ENCODE measurements around the gene CACNA2D2. TPM values are rescaled to one million over a fixed set of nuclear protein-coding genes. Genes with fewer than 3 reads are reported as not detected.

The CACNA2D2 gene
- total and polyA plus RNA-seq, 9 donors: 0.95 to 8.6 (median 3.8) TPM

DNA sequence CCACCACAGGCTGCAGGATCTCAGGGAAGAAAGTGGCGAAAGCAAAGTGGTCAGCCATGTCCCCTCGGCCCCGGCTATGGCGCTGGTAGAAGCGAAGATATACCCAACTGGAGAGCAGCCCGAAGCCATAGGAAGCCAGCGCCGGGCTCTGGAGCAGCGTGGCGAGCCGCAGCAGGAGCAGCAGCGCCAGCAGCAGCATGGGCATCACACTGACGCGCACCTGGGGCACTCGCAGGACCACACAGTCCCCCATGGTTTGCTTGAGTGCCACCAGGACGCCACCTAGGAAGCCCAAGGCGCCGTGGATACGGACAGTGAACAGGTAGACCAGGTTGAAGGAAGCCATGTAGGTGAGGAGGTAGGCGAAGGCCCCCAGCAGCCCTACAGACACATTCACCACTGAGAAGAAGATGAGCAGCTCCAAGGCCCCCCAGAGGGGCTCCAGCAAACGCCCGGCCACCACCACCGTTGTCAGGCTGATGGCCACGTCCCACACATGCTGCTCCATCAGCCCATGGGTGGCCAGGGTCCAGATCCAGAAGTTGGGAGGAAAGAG is 145.0 kb downstream of the CACNA2D2 start:
- H3K9me3 ChIP-seq: no peaks in the 10 kb centered on the region
- peaks cover 20% of the 10 kb centered on the region for H3K4me1 ChIP-seq (ENCODE audit: insufficient read depth)
- TF ChIP-seq POLR2A (IDR thresholded peaks at IDR 0.05): no peak
- no peak for TF ChIP-seq EP300 (IDR thresholded peaks at IDR 0.05)
- TF ChIP-seq, protein P1, sequence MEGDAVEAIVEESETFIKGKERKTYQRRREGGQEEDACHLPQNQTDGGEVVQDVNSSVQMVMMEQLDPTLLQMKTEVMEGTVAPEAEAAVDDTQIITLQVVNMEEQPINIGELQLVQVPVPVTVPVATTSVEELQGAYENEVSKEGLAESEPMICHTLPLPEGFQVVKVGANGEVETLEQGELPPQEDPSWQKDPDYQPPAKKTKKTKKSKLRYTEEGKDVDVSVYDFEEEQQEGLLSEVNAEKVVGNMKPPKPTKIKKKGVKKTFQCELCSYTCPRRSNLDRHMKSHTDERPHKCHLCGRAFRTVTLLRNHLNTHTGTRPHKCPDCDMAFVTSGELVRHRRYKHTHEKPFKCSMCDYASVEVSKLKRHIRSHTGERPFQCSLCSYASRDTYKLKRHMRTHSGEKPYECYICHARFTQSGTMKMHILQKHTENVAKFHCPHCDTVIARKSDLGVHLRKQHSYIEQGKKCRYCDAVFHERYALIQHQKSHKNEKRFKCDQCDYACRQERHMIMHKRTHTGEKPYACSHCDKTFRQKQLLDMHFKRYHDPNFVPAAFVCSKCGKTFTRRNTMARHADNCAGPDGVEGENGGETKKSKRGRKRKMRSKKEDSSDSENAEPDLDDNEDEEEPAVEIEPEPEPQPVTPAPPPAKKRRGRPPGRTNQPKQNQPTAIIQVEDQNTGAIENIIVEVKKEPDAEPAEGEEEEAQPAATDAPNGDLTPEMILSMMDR (IDR thresholded peaks at IDR 0.05): no peak
- intact Hi-C loops (cut with DNase I): loop anchor here in 1 of 4 donors (10.0 kb wide), 1 partner anchor 246 kb away; no protein-coding TSS in a partner anchor
- no peak for DNase-seq
- no peaks in the 10 kb centered on the region for H3K27me3 ChIP-seq
- H3K36me3 ChIP-seq: no peaks in the 10 kb centered on the region
- peak overlapping the region; percentile 84 to 90 for H3K27ac ChIP-seq
- 28 to 50% (median 34%) methylated on average over 24 of the region's 24 CpGs for WGBS, 3 donors
- H3K4me3 ChIP-seq: peak overlapping the region; percentile 98

DNA sequence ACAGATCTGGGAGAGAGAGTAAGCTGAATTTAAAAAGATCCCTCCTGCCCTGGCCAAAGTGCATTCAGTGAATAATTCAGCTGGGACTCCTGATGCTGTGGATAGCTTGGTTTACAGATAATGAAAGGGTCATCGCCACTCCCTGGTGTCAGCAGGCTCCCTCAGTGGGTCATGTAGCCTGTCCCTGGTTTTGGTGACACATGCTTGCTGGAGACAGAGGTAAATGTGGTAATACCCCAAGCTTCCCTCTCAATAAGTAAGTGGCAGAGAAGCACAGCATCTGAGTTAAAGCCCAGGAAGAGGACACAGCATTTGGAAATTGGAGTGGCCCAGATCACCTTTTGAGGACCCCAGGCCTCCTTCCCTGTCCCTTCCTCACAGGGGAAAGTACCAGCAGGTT is 146.0 kb downstream of the CACNA2D2 start:
- H3K4me1 ChIP-seq (ENCODE audit: insufficient read depth): peaks cover 20% of the 10 kb centered on the region
- WGBS, 3 donors: 40 to 81% (median 59%) methylated on average over 1 of the region's 1 CpG
- H3K27ac ChIP-seq: no peak overlapping the region
- no peak for TF ChIP-seq POLR2A (IDR thresholded peaks at IDR 0.05)
- TF ChIP-seq EP300 (IDR thresholded peaks at IDR 0.05): no peak
- TF ChIP-seq, protein P1 (IDR thresholded peaks at IDR 0.05): no peak
- H3K9me3 ChIP-seq: no peaks in the 10 kb centered on the region
- intact Hi-C loops (cut with DNase I): loop anchor here in 1 of 4 donors (10.0 kb wide), 1 partner anchor 247 kb away; no protein-coding TSS in a partner anchor
- H3K36me3 ChIP-seq: no peaks in the 10 kb centered on the region
- H3K4me3 ChIP-seq: peak overlapping the region; percentile 98
- no peaks in the 10 kb centered on the region for H3K27me3 ChIP-seq
- DNase-seq: no peak

DNA sequence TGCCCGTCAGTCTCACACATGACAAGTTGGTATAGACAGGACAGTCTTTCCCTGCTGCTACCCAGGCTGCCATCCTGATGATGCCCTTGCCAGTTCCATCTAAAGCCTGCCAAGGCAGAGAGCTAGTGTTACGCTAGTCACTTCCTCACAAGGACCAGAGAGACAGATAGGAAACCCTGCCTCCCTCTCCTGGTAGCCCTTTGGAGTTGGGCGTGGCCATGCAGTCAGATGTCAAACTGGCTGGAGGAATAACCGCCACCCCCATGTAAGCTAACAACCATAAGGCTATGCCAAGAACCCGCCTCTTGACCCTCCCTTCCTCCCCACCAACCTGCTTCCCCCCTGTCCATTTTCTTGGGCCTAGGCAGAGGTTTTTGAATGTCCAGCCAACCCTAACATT is 146.9 kb downstream of the CACNA2D2 start:
- peak overlapping the region; percentile 98 for H3K4me3 ChIP-seq
- no peaks in the 10 kb centered on the region for H3K36me3 ChIP-seq
- no peaks in the 10 kb centered on the region for H3K9me3 ChIP-seq
- no peaks in the 10 kb centered on the region for H3K27me3 ChIP-seq
- WGBS, 3 donors: 43 to 57% (median 49%) methylated on average over 5 of the region's 5 CpGs
- DNase-seq: no peak
- intact Hi-C loops (cut with DNase I): loop anchor here in 1 of 4 donors (10.0 kb wide), 1 partner anchor 248 kb away; no protein-coding TSS in a partner anchor
- H3K27ac ChIP-seq: no peak overlapping the region
- peaks cover 21% of the 10 kb centered on the region for H3K4me1 ChIP-seq (ENCODE audit: insufficient read depth)
- TF ChIP-seq, protein P1 (IDR thresholded peaks at IDR 0.05): no peak
- TF ChIP-seq POLR2A (IDR thresholded peaks at IDR 0.05) (no peak), EP300 (IDR thresholded peaks at IDR 0.05) (no peak)

DNA sequence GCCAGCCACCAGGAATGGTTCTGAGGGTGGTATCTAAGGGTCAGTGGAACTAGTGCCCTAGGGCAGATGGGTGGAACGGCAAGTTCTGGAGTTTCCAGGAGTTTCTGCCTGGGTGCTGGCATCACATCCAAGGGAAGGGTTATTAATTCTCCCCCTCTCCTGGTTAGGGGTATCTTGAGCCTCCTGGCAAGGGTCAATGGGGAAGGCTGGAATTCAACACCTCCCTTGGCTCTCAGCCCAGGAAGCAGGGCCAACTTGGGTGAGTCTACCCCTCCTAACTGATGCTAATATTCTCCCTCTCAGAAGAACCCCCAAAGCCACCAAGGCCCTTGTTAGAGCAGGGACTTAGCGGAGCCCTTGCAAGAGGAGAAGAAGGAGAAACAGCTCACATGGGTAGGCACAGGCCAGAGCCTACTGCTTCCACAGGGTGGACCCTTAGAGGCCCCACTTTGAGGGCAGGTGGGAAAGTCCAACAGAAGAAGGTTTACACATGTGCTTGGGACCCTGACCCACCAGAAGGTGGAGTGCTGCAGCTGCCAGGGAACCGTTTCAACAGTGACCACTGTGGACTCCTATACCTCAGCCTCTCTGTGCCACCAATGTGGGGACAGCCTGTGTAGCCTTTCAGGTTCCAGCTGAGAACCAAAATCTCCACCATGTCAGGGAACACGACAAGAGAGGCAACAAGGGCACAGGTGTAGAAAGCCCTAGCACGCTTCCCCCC is 147.4 kb downstream of the CACNA2D2 start:
- Histone ChIP-seq H3K4me3 (peak overlapping the region; percentile 98), H3K27me3 (no peaks in the 10 kb centered on the region), H3K9me3 (no peaks in the 10 kb centered on the region), H3K36me3 (no peaks in the 10 kb centered on the region), H3K27ac (no peak overlapping the region), H3K4me1 (ENCODE audit: insufficient read depth) (peaks cover 25% of the 10 kb centered on the region)
- DNase-seq: no peak
- TF ChIP-seq EP300 (IDR thresholded peaks at IDR 0.05): no peak
- TF ChIP-seq, protein P1 (IDR thresholded peaks at IDR 0.05): no peak
- no peak for TF ChIP-seq POLR2A (IDR thresholded peaks at IDR 0.05)
- 39 to 50% (median 47%) methylated on average over 5 of the region's 5 CpGs for WGBS, 3 donors
- intact Hi-C loops (cut with DNase I): loop anchor here in 1 of 4 donors (10.0 kb wide), 1 partner anchor 249 kb away; no protein-coding TSS in a partner anchor
